NCI-H1417 (cell line): ENCODE measurements around the gene ECE2.
"Not testable (repeated sequence)": the region's sequence is repeated elsewhere in the genome, so short reads cannot be mapped to it uniquely, and the experiment has no call there.

ENCODE experiments used
- DNase-seq, 3 experiments: peaks; one replicate each; lab custom pipeline; 2025; lab: John Stamatoyannopoulos, UW

The ECE2 gene

GRCh38 chr3:184267249-184267648 lies 8.6 kb upstream of the ECE2 start:
- not testable (repeated sequence) for DNase-seq

- DNase-seq, result no peak
Measured at GRCh38 chr3:184272269-184272668, 3.6 kb upstream of the ECE2 start.

- peak in 1 of 3 experiments; percentile 50 for DNase-seq
Measured at GRCh38 chr3:184275381-184275701, 481 bp upstream of the ECE2 start.

GRCh38 chr3:184277366-184277765 lies 1.5 kb downstream of the ECE2 start:
- no peak for DNase-seq

GRCh38 chr3:184282941-184283340 lies 7.1 kb downstream of the ECE2 start:
- DNase-seq, result no peak

- no peak for DNase-seq
Measured at GRCh38 chr3:184283681-184284080, 7.9 kb downstream of the ECE2 start.

GRCh38 chr3:184284696-184285095 lies 8.9 kb downstream of the ECE2 start:
- peak; percentile 53 to 95 (median 86) for DNase-seq

- peak; percentile 57 to 80 (median 61) for DNase-seq
Measured at GRCh38 chr3:184289426-184289938, 13.7 kb downstream of the ECE2 start.

GRCh38 chr3:184290331-184290730 lies 14.5 kb downstream of the ECE2 start:
- no peak for DNase-seq

- no peak for DNase-seq
Measured at GRCh38 chr3:184291044-184291737, 15.4 kb downstream of the ECE2 start.

- no peak for DNase-seq
Measured at GRCh38 chr3:184291738-184292445, 16.1 kb downstream of the ECE2 start.

GRCh38 chr3:184295771-184296170 lies 19.9 kb downstream of the ECE2 start:
- peak in 1 of 3 experiments; percentile 22 for DNase-seq

- DNase-seq, result no peak
Measured at GRCh38 chr3:184296616-184297015, 20.8 kb downstream of the ECE2 start.

- peak; percentile 95 to 99 (median 99) for DNase-seq
Measured at GRCh38 chr3:184298759-184299487, 23.1 kb downstream of the ECE2 start, which contains the start of gene PSMD2. PSMD2 (plus strand) TSS chr3:184299241; CDS start chr3:184299267, 26 bp downstream.

GRCh38 chr3:184299488-184300377 lies 23.9 kb downstream of the ECE2 start:
- no peak for DNase-seq

- DNase-seq, result no peak
Measured at GRCh38 chr3:184300378-184300720, 24.5 kb downstream of the ECE2 start.

- peak in 1 of 3 experiments; percentile 19 for DNase-seq
Measured at GRCh38 chr3:184305577-184305976, 29.8 kb downstream of the ECE2 start.

- DNase-seq, result no peak
Measured at GRCh38 chr3:184306341-184306972, 30.6 kb downstream of the ECE2 start.

- DNase-seq, result no peak
Measured at GRCh38 chr3:184307915-184308314, 32.1 kb downstream of the ECE2 start.

GRCh38 chr3:184308744-184309143 lies 32.9 kb downstream of the ECE2 start:
- no peak for DNase-seq

GRCh38 chr3:184311633-184312032 lies 35.8 kb downstream of the ECE2 start:
- DNase-seq, result no peak
